ENCODE data around the gene CCDC187. TPM values are rescaled to one million over a fixed set of nuclear protein-coding genes. Genes with fewer than 3 reads are reported as not detected.

The CCDC187 gene
- polyA plus RNA-seq, 3 donors: not detected

GRCh38 chr9:136304456-136304855 lies 562 bp upstream of the CCDC187 start:
- Mint-ChIP-seq H3K36me3 (no peaks in the 10 kb centered on the region), H3K27ac (no peak overlapping the region), H3K4me3 (no peak overlapping the region), H3K27me3 (ENCODE audit: low read depth in 3 of 3) (peaks cover 2 to 7% (median 2%) of the 10 kb centered on the region in 3 donors), H3K9me3 (peaks cover 0 to 5% (median 0%) of the 10 kb centered on the region in 7 donors), H3K4me1 (peaks cover 4% of the 10 kb centered on the region)
- Histone ChIP-seq H3K4me1 (ENCODE audit: control insufficient read depth in 1 of 2, insufficient read depth in 2 of 2, low read length in 2 of 2) (no peaks in the 10 kb centered on the region), H3K79me2 (ENCODE audit: insufficient read depth, low read length) (no peaks in the 10 kb centered on the region), H3K4me3 (replicated peaks in 1 of 3; ENCODE audit: low read depth in 2 of 3, low read length in 3 of 3) (no peak overlapping the region), H3K36me3 (replicated peaks in 1 of 2; ENCODE audit: control insufficient read depth in 1 of 2, insufficient read depth in 2 of 2, low read length in 2 of 2) (no peaks in the 10 kb centered on the region), H2AFZ (ENCODE audit: insufficient read depth, low read depth, low read length, poor library complexity, severe bottlenecking) (no peak overlapping the region), H3K27me3 (ENCODE audit: control insufficient read depth in 2 of 2, insufficient read depth in 2 of 2, low read length in 2 of 2) (peaks cover 0 to 2% of the 10 kb centered on the region in 2 donors), H3K9me3 (replicated peaks in 1 of 2; ENCODE audit: control insufficient read depth in 1 of 2, insufficient read depth in 1 of 2, low read length in 2 of 2) (no peaks in the 10 kb centered on the region), H3K4me2 (replicated peaks; ENCODE audit: extremely low read depth, low read length, poor library complexity, severe bottlenecking) (no peak overlapping the region), H3K27ac (ENCODE audit: low read depth in 1 of 2, low read length in 2 of 2) (no peak overlapping the region), H3K9ac (ENCODE audit: insufficient read depth, low read length, poor library complexity, severe bottlenecking) (no peak overlapping the region), H4K20me1 (ENCODE audit: insufficient read depth, low read length) (no peaks in the 10 kb centered on the region)
- no peak for DNase-seq
- WGBS (ENCODE audit: insufficient coverage): 95% methylated on average over 5 of the region's 10 CpGs
- TF ChIP-seq CTCF (IDR thresholded peaks at IDR 0.05): no peak
- intact Hi-C loops (cut with micrococcal nuclease): no loop called here

- no peak overlapping the region for H3K9ac ChIP-seq (ENCODE audit: insufficient read depth, low read length, poor library complexity, severe bottlenecking)
- intact Hi-C loops (cut with micrococcal nuclease): no loop called here
- no peak overlapping the region for H3K4me3 ChIP-seq (replicated peaks in 1 of 3; ENCODE audit: low read depth in 2 of 3, low read length in 3 of 3)
- no peaks in the 10 kb centered on the region for H3K79me2 ChIP-seq (ENCODE audit: insufficient read depth, low read length)
- Mint-ChIP-seq H3K27ac (no peak overlapping the region), H3K36me3 (no peaks in the 10 kb centered on the region), H3K27me3 (ENCODE audit: low read depth in 3 of 3) (peaks cover 2 to 8% (median 5%) of the 10 kb centered on the region in 3 donors), H3K4me3 (no peak overlapping the region), H3K4me1 (peaks cover 4% of the 10 kb centered on the region), H3K9me3 (peaks cover 0 to 5% (median 0%) of the 10 kb centered on the region in 7 donors)
- 94% methylated on average over 29 of the region's 34 CpGs for WGBS (ENCODE audit: insufficient coverage)
- H3K9me3 ChIP-seq (replicated peaks in 1 of 2; ENCODE audit: control insufficient read depth in 1 of 2, insufficient read depth in 1 of 2, low read length in 2 of 2): no peaks in the 10 kb centered on the region
- no peaks in the 10 kb centered on the region for H3K36me3 ChIP-seq (replicated peaks in 1 of 2; ENCODE audit: control insufficient read depth in 1 of 2, insufficient read depth in 2 of 2, low read length in 2 of 2)
- peaks cover 0 to 2% of the 10 kb centered on the region in 2 donors for H3K27me3 ChIP-seq (ENCODE audit: control insufficient read depth in 2 of 2, insufficient read depth in 2 of 2, low read length in 2 of 2)
- no peaks in the 10 kb centered on the region for H3K4me1 ChIP-seq (ENCODE audit: control insufficient read depth in 1 of 2, insufficient read depth in 2 of 2, low read length in 2 of 2)
- TF ChIP-seq CTCF (IDR thresholded peaks at IDR 0.05): no peak
- DNase-seq: no peak
- no peak overlapping the region for H3K4me2 ChIP-seq (replicated peaks; ENCODE audit: extremely low read depth, low read length, poor library complexity, severe bottlenecking)
- no peaks in the 10 kb centered on the region for H4K20me1 ChIP-seq (ENCODE audit: insufficient read depth, low read length)
- H2AFZ ChIP-seq (ENCODE audit: insufficient read depth, low read depth, low read length, poor library complexity, severe bottlenecking): no peak overlapping the region
- no peak overlapping the region for H3K27ac ChIP-seq (ENCODE audit: low read depth in 1 of 2, low read length in 2 of 2)
These were observed 649 bp downstream of the CCDC187 start for GRCh38 chr9:136303066-136303824.
